GM18867 (cell line): ENCODE results near the gene KCTD7.
"Not testable (repeated sequence)": the region's sequence is repeated elsewhere in the genome, so short reads cannot be mapped to it uniquely, and the experiment has no call there.

ENCODE experiments used
- ATAC-seq: cut with Tn5 transposase; IDR thresholded peaks from one replicate; pipeline ENCODE4 v1.9.1; 2021; ENCODE audit warnings: mild to moderate bottlenecking, moderate library complexity; ENCODE audit not compliant: unreplicated experiment

Gene KCTD7

GRCh38 chr7:66628361-66629221, at the start of gene KCTD7:
KCTD7 (plus strand) TSS chr7:66628881; CDS start chr7:66629065, 184 bp downstream.
- ATAC-seq, result peak; percentile 87

GRCh38 chr7:66580380-66580779, 48.3 kb upstream of the KCTD7 start:
- ATAC-seq, result not testable (repeated sequence)

- not testable (repeated sequence) for ATAC-seq
Observed at GRCh38 chr7:66582816-66583489, 45.7 kb upstream of the KCTD7 start.

DNA sequence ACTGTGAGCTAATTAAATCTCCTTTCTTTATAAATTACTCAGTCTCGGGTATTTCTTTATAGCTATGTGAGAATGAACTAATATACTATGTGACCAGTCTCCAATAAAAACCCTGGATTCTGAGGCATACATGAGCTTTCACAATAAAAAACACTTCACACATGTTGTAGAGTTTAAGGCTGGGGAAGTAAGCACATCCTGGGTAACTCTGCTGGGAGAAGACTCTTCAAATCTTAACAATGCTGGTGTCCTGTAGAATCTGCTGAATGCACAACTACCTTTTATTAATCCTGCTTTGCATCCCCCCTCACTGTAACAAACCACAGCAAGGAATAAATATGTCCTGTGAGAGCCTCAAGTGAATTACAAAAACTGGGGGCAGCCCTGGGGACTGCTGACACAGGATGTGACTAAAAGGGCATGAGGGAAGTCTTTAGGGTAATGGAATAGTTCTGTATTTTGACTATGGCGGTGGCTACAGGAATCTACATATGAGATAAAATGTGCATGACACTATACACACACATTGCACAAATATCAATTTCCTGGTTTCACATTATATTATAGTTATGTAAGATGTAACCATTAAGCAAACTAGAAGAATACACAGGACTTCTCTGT, 45.1 kb upstream of the KCTD7 start:
- no peak for ATAC-seq

DNA sequence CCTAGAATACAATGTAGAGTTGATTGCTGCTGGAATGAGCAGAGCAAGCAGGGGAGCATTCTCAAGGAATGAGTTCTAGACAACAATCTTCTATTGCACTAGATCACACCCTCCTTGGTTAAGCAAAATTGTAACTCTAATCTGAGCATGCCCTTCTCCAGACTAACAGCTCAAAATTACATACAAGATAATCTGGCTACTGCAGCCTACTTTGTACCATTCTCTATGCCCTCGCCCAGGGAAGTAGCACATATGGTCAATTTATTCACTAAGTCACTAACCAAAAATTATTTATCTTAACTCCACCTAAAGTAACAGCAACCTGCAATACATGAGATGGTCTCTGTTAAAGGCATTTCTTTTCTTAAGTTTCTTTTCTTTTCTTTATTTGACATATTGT, 42.5 kb upstream of the KCTD7 start:
- ATAC-seq, result no peak

DNA sequence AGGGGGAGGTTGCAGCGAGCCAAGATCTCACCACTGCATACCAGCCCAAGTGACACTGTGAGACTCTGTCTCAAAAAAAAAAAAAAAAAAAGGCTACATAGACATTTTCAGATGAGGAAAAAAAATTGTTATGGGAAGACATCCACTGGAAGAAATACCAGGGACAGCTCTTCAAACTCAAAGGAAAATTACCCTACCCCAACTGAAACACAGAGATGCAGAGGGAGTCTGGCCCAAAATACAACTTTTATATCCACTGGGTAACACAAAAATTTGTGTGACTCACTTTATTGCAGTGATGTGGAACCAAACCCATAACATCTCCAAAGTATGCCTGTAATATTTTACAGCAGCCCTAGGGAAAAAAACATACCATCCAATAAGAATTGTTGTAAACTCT, 40.5 kb upstream of the KCTD7 start:
- ATAC-seq, result not testable (repeated sequence)

DNA sequence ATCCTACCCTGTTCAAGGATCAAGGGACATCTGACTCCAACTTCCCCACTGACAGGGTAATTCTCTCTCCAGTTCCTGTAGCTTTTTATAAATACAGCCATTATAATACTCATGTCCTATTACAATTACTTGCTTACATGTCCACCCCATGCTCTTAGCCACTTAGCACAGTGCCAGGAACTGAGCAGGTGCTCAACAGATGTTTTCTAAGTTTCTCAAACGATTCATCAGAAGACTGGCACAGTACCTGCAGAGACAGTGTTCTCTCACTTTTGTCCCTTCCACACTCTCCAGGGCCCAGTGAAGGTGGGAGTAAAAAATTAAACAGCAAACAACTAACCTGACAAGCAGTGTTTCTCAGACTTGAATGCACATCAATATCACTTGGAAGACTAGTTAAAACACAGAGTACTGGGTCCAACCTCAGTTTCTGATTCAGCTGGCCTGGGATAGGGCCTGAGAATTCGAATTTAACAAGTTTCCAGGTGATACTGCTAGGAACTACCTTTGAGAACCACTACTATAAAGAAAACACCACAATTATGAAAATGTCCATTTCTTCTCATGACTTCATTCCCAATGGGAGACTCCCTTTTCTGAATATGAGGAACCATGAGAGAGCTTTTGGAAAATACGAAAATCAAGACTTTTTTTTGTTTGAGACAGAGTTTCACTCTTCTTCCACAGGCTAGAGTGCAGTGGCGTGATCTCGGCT, 39.7 kb upstream of the KCTD7 start:
- not testable (repeated sequence) for ATAC-seq

GRCh38 chr7:66590302-66591057, 38.2 kb upstream of the KCTD7 start:
- ATAC-seq, result not testable (repeated sequence)

- ATAC-seq, result peak; percentile 7
Observed at GRCh38 chr7:66591058-66591798, 37.5 kb upstream of the KCTD7 start.

- ATAC-seq, result peak; percentile 98
Observed at GRCh38 chr7:66591799-66592596, 36.7 kb upstream of the KCTD7 start.

GRCh38 chr7:66592597-66593146, 36.0 kb upstream of the KCTD7 start:
- peak; percentile 5 for ATAC-seq

- not testable (repeated sequence) for ATAC-seq
Observed at GRCh38 chr7:66594082-66594481, 34.6 kb upstream of the KCTD7 start.

DNA sequence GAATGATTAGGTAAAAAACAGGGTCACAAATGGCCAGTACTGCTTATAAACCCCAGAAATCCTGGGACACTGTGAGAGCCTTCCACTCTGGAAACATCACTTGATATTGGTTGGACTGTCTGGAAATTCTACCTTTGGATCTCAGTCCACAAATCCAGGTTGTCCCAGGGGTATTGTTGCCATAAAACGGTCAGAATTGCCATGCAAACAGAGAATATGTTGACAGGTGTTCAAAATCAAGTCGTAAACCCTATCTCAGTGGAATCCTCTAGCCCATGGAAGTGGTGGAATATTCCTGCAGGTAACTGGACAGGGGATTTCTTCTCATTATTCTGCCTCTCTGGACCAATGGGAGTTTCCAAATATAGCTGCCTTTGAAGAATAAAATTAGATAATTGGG, 31.2 kb upstream of the KCTD7 start:
- no peak for ATAC-seq

DNA sequence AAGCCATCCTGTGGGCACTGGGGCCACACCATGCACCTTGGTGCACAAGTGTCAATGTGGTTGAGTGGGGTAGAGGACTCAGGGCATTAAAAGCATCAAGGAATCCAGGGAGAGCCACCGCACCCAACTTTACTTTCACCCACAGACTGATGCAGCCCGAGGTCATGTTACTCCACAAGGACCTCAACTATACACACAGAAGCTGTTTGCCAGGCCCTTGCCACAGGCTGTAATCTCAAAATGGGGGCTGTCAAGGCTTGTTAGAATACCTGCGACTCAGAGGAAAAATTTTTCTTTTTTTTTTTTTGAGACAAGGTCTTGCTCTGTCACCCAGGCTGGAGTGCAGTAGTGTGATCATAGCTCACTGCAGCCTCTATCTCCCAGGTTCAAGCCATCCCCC, 26.5 kb upstream of the KCTD7 start:
- no peak for ATAC-seq

DNA sequence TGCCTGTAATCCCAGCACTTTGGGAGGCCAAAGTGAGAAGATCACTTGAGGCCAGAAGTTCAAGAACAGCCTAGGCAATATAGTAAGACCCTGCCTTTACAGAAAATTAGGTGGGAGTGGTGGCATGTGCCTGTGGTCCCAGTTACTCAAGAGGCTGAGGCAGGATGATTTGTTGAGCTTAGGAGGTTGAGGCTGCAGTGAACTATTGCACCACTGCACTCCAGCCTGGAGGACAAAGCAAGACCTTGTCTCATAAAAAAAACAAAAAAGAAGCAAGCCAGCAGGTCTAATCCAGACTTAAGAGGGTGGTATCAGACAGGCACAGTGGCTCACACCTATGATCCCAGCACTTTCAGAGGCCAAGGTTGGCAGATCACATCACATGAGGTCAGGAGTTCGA, 24.5 kb upstream of the KCTD7 start:
- no peak for ATAC-seq

GRCh38 chr7:66606540-66607291, 22.0 kb upstream of the KCTD7 start:
- ATAC-seq, result not testable (repeated sequence)

- no peak for ATAC-seq
Observed at GRCh38 chr7:66609176-66609575, 19.5 kb upstream of the KCTD7 start.

DNA sequence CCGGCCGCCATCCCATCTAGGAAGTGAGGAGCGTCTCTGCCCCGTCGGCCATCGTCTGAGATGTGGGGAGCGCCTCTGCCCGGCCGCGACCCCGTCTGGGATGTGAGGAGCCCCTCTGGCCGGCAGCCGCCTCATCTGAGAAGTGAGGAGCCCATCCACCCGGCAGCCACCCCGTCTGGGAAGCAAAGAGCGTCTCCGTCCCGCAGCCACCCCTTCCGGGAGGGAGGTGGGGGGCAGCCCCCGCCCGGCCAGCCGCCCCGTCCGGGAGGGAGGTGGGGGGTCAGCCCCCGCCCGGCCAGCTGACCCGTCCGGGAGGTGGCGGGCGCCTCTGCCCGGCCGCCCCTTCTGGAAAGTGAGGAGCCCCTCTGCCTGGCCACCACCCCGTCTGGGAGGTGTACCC, 14.1 kb upstream of the KCTD7 start:
- ATAC-seq, result not testable (repeated sequence)
